AG20443 (cell line): ENCODE measurements around the gene FSHR.
A peak's percentile ranks its signal among the peaks of the same experiment; 100 is the strongest.

Experiments used
- DNase-seq: peaks from one replicate; pipeline ENCODE4 v3.0.0; 2012; ENCODE audit warnings: low spot score, mixed read lengths

Gene FSHR, protein sequence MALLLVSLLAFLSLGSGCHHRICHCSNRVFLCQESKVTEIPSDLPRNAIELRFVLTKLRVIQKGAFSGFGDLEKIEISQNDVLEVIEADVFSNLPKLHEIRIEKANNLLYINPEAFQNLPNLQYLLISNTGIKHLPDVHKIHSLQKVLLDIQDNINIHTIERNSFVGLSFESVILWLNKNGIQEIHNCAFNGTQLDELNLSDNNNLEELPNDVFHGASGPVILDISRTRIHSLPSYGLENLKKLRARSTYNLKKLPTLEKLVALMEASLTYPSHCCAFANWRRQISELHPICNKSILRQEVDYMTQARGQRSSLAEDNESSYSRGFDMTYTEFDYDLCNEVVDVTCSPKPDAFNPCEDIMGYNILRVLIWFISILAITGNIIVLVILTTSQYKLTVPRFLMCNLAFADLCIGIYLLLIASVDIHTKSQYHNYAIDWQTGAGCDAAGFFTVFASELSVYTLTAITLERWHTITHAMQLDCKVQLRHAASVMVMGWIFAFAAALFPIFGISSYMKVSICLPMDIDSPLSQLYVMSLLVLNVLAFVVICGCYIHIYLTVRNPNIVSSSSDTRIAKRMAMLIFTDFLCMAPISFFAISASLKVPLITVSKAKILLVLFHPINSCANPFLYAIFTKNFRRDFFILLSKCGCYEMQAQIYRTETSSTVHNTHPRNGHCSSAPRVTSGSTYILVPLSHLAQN

DNA sequence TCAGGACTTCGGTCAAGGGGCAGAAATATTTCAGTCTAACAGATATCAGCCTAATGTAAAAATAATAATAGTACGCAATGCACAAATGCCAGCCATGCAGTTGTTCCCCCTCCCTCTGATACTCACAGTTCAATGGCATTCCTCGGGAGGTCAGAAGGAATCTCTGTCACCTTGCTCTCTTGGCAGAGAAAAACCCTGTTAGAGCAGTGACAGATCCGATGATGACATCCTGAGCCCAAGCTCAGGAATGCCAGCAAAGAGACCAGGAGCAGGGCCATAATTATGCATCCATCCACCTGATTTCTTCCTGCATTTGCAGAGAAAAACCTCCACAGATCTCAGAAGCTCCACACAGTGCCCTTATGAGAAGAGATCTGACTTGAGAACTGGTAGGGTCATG, at the start of gene FSHR:
Gene FSHR, minus strand, starts transcription at position 376 of the 400 bp plus-strand sequence. Its CDS starts 98 bp downstream, at position 278.
- no peak for DNase-seq

DNA sequence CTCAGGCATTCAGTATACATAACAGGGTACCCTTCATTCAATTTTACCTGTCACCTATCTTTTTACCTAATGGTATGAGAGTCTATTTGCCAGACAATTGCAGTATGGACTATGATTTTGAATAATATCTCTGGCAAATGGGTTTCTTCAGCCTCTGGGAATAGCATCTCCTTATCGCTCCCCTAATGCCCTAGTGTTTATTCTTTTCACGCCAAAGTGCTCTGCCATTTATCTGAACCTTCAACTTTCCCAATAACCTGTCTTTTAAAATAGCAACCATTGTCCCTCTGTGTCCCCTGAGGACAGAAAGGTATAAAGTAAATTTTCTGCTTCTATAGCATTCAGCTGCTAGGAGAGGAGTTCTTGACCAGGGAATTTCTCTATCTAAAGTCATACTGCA, 45.0 kb upstream of the FSHR start:
- no peak for DNase-seq

DNA sequence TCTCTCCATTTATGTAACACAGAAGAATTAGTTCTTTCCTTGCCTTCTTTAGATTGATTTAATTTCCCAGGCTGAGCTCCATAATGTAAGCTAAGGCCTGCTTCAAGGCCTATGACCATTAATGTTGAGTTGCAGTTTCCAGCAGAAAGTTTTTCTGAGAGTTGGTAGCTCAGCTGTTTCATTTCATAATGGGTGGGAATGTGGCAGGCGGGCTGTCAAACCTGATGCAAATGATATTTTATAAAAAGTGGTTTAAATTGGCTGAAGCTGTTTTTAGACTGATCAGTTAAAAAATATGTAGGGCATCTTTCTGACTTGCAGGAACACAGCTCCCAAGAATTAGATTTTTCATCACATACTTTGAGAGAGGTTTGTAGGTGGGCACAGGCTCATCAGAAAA, 40.4 kb upstream of the FSHR start:
- no peak for DNase-seq

DNA sequence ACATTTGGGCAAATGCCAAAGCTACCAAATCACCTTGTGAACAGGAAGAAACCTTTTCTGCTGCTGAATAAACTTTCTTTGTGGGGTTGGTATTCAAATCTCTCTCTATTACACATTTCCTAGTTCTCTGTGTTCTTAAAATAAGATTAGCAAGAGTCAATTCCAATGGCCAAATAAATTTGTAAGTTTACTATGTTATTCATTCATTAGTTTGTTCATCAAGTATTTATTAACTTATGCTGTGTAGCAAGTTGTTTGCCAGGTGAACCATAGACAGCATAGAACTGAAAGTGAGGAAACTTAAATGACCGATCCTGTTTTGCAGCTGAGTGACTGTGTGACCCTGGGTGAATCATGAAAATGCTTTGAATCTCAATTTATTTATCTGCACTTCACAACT, 37.7 kb upstream of the FSHR start:
- DNase-seq = no peak

DNA sequence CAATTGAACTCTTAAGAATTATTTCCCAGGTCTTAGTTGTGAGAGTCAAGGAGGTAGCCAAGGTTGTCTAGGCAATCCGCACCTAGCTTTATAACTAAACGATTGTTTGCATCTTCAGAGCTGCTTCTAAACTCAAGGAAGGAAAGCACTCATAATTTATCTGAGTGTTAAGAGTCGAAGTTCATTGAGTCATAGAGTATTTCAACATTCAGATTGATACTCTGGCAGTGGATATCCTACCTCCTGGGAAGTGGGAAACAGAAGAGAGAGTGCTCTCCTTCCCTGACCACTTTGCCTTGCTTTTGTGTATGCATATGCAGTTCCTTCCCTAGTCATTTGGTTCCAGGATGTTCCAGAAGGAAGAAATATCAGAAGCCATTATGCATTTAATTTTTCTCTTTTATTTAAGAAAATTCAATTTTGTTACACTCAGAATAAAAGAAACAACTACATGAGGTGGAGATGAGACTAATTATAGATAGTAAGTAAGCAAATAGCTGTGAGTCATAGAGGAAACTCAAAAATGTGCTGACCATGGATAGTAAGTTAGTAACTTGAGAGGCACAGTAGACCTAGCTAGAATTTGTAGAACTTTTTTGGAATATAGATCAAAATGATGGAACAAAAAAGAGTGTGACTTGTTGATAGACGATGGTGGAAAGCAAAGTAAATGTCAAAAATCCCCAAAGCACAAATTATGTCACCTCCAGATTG, 35.4 kb upstream of the FSHR start:
- DNase-seq = no peak

DNA sequence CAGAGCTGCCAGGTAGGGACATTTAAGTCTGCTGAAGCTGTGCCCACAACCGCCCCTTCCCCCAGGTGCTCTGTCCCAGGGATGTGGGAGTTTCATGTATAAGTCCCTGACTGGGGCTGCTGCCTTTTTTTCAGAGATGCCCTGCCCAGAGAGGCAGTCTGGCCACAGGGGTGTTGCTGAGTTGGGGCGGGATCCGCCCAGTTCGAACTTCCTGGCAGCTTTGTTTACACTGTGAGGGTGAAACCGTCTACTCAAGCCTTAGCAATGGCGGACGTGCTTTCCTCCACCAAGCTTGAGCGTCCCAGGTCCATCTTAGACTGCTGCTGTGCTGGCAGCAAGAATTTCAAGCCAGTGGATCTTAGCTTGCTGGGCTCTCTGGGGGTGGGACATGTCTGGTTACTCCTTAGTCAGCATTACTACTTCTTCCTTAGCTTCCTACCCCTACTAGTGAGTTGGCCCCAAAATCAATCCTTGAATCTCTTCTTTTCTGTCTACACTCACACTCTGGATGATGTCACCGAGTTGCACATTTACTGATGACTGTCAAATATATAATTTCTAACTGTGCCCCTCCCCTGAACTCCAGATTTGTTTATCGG, 31.8 kb upstream of the FSHR start:
- no peak for DNase-seq

DNA sequence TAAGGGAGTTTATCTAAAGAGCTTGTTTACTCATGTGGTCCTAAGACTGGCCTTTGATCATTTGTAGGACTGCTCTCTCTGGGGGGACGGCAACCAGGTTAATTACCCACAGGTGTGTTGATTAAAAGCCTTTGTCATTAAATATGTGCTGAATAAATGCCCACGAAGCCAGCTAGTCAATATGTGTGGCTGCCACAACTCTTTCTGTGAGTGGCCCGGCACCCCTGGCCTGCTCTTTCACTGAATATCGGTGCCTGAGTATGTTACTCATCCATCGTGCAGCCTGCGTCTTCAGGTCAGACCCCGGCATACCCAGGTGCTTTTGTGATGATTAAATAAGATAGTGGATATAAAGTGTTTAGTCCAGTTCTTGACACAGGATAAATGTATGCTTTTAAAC, 24.3 kb upstream of the FSHR start:
- DNase-seq = no peak

DNA sequence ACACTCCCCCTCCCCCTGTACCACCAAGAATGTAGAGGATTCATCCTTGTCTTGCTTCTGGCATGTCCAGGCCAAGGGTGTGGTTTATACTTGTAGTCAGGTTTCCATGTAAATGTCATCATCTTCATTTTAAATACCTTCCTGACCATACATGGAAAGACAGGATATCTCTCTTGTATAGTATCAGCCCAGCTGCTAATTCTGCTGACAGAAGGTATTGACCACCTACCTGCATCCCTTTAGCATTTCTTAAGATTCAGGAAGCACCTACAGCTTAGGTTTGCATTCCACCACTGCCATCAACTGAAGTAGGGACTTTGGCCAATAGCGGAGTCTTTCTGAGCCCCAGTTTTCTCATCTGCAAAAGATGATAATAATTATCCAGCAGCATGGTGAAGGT, 22.9 kb upstream of the FSHR start:
- no peak for DNase-seq

DNA sequence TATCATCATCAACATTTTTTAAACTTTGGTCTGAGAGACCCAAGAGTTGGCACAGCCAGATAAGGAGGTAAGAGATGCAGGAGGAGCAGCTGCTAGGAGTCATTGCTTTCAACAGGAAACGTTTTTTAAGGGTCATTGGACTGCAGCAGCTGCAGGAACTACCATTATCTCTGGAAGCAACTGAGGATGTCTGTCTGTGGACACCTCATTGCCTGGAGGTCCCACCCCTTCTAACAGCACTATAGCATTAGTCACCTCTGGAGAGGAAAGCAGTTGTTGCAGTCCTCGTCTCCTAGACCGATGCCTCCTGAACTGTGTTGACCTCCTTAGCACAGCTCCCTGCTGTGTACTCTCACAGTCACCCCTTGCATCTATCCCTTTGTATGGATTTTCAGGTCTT, 21.5 kb upstream of the FSHR start:
- no peak for DNase-seq

DNA sequence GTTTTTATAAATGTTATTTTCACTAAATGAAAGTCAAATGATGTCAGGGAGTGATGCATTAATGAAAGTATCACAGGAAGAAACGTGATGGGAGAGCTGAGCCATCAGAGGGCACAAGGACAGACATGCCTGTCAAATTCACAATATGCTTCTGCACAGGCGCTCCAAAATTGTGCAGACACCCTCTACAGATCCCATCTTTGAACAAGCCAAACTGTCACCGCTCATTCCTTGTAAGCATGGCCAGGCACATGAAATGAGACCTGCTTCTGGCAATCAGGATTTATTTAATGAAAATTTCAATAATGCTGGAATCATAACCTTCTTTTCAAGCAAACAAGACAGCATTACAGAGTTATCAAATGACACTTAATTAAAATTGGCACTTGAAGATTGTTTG, 20.4 kb upstream of the FSHR start:
- DNase-seq = no peak

DNA sequence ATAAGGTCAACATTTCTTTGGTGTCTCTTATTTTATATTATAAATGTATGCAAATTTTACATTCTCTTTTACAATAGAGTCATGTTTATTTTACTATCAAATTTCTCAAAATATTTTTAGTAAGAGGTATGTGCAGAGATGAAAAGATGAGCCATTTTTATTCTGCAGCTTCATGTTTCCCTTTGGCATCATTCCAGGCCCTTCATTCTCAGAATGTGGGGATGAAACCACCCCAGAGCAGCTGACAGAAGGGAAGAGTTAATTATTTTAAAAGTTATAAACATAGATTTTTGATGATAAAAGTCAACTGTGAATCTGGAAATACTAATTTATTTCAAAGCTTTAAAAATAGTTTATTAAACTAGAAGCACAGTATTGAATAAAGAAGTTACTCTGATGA, 12.8 kb upstream of the FSHR start:
- DNase-seq = no peak

DNA sequence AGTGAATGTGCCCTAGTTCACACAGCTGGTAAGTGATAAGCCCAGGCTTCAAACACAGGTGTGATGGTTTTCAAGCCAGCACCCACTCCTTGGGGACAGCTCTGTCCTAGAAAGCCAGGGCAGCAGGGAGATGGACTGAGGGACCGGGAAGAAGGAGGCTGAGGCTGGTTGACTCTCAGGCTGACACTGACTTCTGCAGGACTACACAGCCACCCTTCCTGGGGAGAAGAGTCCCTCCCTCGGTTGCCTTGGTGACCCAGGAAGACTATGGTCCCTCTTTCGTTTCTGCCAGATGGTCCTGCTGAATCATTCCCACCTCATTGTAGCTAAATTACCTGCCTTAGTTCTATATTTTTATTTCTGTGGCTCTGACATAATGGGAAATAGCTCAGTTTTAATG, 11.3 kb upstream of the FSHR start:
- no peak for DNase-seq

DNA sequence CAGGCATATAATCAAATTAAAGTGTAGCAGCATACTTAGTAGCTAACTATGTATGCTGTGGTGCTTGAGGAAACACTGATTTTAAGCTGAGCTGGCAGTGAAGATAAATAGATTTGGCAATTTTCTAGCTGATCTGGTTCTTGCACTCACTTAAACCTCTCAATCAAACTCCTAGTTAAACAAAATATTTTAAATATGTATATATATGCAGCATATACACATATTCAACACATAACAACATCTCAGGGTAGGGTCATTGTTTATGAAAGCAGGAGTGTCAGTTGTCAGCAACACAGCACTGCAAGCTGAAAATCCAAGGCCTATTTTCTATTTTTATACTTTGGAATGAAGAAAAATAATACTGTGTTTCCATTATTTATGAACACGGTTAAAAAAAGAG, 10.4 kb upstream of the FSHR start:
- no peak for DNase-seq

DNA sequence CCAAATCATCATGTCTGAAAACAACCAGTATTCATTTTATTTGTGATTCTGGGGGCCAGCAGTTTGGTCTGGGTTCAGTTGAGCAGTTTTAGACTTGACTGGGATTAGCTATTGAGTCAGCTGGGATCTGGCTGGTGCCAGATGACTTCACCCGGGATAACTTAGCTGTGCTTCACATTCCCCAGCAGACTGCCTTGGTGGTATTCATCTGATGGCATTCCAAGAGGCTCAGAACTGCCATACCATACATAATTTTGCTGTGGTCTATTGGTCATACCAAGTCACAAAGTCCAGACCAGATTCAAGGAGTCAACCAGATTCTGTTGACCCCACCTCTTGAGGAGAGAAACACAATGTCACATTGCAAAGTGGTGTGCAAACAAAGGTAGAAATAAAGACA, 7.8 kb upstream of the FSHR start:
- DNase-seq = peak; percentile 9

DNA sequence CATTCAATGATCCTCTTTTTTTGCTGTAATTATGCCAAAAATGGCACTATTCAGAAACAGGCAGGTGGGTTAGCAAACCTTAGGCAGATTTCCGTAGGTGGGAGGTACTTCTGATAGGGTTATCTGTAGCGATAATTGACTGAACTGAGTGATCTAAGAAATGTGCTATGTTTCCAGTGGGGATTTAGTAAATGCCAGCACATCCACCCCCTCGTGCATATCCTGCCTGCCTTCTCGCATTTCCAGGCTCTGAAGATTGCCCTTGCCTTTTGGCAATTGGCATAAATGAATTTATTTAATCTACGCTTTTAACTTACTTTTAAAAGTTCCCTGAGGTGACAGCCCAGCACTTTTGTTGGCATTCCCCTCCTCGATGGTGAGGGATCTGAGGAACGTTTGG, 576 bp upstream of the FSHR start:
- DNase-seq = no peak

DNA sequence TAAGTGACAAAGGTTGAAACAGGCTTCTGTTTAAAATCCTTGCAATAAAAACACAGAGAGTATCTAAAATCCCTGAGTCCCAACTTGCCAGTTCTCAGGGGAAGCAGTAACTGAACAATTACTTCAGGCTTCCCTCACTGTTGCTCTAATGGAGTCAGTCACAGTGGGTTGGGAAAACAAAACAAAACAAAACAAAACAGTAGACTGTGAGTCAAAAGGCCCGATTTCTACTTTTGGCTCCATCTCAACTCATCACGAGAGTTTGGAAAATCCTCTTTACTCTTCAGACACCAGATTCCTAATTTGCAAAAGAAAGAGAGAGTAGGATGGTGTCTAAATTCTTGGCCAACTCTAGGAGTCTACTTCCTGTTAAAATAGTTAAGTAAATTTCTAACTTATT, 1.1 kb downstream of the FSHR start:
- DNase-seq = no peak

DNA sequence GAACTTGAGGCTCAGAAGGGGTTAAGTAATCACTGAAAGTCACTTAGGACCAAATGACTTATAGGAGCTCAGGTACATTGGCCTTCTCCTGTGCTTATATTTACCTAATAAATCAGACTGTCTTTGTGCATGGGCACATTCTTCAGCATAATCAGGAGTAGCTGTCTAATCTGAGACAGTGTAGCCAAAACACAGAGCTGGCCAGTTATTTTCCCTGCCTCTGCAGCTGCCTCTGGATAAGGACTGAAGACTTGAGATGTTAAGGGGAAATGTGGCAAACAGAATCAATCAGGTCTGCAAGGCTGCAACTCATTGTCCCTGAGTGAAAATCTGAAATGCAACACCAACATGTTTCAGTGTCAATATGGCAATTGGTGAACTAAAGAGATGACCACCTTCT, 1.5 kb downstream of the FSHR start:
- no peak for DNase-seq

DNA sequence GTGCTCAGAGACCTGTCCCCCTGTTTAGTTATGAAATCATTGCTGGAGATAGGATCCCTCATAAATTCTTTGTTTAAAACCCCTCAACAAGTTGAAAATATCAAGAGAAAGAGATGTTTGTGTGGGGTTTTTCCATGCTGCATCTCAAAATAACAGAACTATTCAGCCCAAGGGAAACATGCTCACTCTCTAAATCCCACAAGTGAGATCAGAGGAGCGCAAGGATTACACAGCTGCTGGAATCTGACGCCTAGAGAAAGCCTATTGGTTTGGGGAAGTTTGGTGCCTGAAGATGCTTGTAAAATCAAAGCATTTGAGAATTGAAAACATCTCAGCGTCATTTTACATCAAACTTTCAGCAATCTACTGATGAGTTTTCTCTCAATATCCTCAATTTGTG, 7.9 kb downstream of the FSHR start:
- DNase-seq = no peak

DNA sequence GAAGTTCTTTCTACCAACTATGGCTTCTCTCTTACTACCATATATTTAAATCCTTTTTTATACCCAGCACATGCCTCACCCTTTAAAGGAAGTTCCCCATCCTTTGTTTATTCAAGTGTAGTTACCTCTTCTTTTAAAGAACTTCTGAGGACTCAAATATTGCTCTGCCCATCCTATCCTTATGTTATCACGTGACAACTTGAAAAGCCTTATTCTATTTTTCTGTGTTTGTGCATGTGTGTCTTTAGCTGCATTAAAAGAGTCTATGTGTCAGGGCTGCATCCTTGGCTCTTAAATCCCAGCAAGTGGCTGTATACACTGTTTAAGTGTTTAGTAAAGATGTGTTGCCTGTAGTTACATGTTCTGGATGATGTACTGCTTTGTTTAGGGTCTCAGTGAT, 22.5 kb downstream of the FSHR start:
- DNase-seq = no peak

DNA sequence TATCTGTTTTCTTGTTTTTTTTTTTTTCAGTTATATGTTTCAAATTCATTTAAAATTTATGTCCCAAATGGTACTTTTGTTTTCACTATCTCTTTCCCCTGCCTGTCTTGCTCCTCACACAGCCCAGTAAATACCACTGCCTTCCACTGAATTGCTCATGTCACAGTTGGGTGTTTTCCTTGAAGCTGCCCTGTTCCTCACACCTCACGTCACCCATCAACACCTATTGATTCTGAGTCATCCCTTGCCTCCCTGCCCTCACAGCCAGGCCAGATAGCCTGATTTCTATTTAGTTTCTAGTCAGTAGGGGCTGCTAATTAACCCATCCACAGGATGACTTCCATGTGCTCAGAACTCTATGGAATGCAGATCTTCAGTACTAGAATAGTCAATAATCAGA, 25.3 kb downstream of the FSHR start:
- no peak for DNase-seq

DNA sequence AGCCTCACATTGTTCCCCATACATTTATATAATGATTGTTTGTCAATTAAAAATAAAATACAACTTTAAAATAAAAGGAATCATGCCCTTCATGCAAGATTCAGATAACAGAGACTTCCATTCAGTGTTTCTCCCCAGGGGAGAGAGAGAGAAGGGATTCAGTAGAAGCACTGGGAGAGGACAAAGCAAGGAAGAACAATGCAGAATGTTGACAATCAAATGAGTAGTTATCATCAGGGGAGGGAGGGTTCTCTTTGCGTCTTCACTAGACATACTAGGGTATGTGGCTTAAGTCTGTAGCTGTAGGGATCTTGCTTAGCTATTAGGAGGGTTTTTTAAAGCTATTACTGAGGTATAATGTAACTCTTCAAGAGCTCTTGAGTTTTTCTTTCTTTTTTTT, 30.7 kb downstream of the FSHR start:
- no peak for DNase-seq

DNA sequence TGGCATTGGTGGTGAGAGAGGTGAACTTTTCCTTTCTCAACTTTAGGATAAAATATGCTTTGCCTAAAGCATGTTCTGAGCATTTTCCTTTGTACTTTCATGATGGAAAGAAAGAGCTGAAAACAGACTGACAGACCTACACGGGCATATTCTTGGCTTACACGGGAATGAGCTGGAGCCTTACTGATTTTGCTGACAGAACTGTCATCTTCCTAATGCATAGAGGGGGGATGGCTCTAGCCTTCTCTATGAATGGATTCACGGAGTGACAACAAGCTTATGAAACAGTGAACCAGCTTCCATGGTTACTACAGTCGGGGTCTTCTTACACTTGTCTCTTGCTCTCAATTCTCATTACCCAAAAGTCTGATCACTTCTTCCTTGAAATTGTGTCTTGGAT, 32.2 kb downstream of the FSHR start:
- no peak for DNase-seq

DNA sequence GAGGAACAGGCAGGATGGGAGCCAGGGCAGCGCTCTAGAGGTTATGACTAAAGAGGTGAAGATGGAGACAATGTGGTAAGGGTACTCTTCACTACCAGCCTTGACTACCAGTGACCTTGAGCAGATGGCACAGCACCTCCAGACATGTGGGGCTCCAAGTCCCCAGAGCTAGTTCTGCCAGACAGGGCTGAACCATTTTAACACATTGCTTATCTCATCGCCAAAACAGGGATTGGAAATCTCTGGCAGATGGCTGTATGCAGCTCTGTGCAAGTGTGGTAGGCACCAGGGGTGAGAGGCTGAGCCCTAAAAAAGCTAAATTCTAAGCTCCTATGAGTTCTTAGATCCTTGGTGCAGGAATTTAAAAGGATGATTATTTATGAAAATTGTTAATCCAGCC, 41.3 kb downstream of the FSHR start:
- no peak for DNase-seq
